ENCODE data around the gene XYLT1.

The XYLT1 gene

GRCh38 chr16:17364319-17365210 lies 106.2 kb downstream of the XYLT1 start:
- TF ChIP-seq, protein P1, sequence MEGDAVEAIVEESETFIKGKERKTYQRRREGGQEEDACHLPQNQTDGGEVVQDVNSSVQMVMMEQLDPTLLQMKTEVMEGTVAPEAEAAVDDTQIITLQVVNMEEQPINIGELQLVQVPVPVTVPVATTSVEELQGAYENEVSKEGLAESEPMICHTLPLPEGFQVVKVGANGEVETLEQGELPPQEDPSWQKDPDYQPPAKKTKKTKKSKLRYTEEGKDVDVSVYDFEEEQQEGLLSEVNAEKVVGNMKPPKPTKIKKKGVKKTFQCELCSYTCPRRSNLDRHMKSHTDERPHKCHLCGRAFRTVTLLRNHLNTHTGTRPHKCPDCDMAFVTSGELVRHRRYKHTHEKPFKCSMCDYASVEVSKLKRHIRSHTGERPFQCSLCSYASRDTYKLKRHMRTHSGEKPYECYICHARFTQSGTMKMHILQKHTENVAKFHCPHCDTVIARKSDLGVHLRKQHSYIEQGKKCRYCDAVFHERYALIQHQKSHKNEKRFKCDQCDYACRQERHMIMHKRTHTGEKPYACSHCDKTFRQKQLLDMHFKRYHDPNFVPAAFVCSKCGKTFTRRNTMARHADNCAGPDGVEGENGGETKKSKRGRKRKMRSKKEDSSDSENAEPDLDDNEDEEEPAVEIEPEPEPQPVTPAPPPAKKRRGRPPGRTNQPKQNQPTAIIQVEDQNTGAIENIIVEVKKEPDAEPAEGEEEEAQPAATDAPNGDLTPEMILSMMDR (IDR thresholded peaks at IDR 0.05; ENCODE audit: borderline replicate concordance, insufficient read depth, low read depth, low read length), result no peak
- H3K4me3 ChIP-seq (ENCODE audit: low read depth, low read length), result no peak overlapping the region

- H3K4me3 ChIP-seq (ENCODE audit: low read depth, low read length), result no peak overlapping the region
- TF ChIP-seq, protein P1 (IDR thresholded peaks at IDR 0.05; ENCODE audit: borderline replicate concordance, insufficient read depth, low read depth, low read length), result no peak
Measured at GRCh38 chr16:17362946-17363345, 107.8 kb downstream of the XYLT1 start.

- TF ChIP-seq, protein P1 (IDR thresholded peaks at IDR 0.05; ENCODE audit: borderline replicate concordance, insufficient read depth, low read depth, low read length), result no peak
- H3K4me3 ChIP-seq (ENCODE audit: low read depth, low read length), result no peak overlapping the region
Measured at GRCh38 chr16:17362183-17362582, 108.6 kb downstream of the XYLT1 start.

DNA sequence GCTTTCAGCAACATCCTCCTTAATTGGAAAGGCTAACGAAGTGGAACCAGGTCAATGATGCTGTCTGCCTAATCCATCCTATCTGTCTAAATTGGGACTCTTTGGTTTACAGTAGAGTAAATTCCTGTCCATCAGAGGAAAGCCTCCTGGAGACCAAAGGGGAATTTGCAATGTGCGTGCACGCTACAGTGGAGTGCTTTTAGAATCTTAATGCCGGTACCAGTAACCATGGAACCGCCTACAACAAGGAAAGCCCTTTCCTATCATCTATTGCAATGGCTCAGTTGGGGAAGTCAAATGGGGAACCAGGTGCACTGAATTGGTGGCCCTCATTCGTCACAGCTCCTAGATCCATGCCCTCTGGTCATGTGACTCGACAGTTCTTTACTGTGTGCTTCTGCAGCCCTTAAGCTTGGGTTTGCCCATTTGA lies 110.1 kb downstream of the XYLT1 start:
- TF ChIP-seq, protein P1 (IDR thresholded peaks at IDR 0.05; ENCODE audit: borderline replicate concordance, insufficient read depth, low read depth, low read length), result no peak
- no peak overlapping the region for H3K4me3 ChIP-seq (ENCODE audit: low read depth, low read length)

DNA sequence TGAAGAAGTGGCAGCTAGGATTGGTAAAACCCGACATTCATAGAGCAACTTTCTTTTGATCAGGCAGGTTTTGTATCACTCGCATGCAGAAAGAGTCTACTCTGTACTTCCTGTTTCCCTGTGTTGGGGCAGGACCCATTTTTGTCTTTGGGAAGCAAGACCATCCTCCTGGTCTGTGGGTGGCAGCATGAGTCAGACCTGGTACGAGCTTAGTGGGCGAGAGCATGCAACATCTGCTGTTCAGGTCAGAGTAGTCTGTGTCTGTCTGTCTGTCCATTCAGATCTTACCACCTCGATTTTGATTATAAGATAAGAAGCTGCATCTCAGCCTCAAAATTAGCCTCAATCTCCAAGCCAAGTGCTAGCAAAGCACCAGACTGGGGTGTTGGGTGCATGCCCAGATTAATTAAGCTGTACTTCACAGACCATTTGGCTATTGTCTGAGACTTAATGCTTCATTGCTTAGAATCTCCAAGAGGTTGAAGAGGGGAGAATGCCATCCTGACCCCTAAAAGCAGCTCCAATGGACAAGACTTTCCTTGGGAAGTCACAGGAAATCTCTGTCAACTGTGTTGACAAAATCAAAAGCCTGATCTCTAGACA lies 110.9 kb downstream of the XYLT1 start:
- TF ChIP-seq, protein P1 (IDR thresholded peaks at IDR 0.05; ENCODE audit: borderline replicate concordance, insufficient read depth, low read depth, low read length), result no peak
- no peak overlapping the region for H3K4me3 ChIP-seq (ENCODE audit: low read depth, low read length)

DNA sequence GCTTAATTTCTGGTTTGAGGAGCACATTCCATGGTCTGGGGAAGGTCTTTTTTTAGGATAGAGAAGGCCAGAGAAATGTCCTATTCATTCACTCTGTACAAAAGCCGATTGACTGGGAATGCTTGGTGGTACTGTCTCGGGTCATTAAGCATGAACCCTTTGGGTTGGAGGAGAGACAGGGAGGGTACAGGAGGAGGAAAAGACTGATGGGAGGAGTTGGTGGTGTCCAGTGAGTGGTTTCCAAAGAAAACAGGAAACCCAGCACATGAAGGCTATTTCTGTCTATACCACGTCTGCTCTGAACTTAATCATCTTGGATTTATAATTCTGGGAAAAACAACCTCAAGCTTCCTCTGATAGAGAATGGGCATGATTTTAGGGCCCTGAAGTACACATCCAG lies 111.9 kb downstream of the XYLT1 start:
- TF ChIP-seq, protein P1 (IDR thresholded peaks at IDR 0.05; ENCODE audit: borderline replicate concordance, insufficient read depth, low read depth, low read length), result no peak
- H3K4me3 ChIP-seq (ENCODE audit: low read depth, low read length), result no peak overlapping the region

Data from GM12875 (cell line).